IPS-NIHi11 (cell line): ENCODE data around the gene SRSF1.
A peak's percentile ranks its signal among the peaks of the same experiment; 100 is the strongest.
"Not testable (repeated sequence)": the region's sequence is repeated elsewhere in the genome, so short reads cannot be mapped to it uniquely, and the experiment has no call there.

ENCODE experiments used
- DNase-seq: peaks from one replicate; pipeline ENCODE4 v3.0.0; 2012; ENCODE audit warnings: mixed read lengths, low spot score

The SRSF1 gene

DNA sequence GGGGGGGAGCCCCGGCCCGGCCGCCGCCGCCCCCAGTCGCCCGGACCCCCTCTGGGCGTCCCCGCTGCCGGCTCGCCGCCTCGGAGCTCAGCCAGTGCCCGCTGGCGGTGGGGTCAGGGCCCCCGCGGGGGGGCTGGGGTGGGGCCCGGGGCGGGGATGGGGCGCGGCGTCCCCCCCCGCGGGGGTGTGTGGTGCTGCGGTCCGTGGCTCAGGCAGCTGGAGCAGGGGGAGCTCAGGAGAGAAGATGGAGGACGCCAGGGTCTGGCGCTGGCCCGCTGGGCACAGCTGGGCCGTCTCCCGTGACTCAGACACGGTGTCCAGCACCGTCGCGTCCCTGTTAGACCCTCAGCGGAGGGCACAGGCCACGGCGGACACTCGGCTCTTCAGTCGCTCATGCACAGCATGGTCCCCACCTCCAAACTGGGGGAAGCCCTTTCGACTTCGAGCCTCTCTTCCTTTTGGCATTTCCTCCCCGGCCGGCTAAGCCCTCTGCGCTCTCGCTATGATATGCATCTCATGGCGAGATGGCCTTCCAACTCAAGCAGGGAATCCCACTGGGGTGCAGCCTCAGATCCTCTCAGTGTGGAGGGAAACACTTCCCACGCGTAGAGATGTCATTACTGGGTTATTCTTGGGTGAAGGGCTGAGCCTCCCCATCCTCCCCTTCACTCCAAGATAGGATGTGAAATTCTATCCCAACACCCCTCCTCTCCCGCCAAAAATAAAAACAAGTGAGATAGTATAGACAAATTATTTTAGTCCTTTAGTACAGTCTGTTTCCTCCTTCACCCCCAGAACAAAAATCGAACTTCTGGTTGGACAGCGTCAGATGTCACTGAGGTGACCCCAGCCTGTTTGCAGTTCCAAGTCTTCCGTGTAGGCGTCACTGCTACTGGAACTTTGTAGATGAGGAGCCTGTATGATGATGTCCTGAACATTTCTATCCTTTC, 18.5 kb downstream of the SRSF1 start:
- DNase-seq: peak; percentile 88

DNA sequence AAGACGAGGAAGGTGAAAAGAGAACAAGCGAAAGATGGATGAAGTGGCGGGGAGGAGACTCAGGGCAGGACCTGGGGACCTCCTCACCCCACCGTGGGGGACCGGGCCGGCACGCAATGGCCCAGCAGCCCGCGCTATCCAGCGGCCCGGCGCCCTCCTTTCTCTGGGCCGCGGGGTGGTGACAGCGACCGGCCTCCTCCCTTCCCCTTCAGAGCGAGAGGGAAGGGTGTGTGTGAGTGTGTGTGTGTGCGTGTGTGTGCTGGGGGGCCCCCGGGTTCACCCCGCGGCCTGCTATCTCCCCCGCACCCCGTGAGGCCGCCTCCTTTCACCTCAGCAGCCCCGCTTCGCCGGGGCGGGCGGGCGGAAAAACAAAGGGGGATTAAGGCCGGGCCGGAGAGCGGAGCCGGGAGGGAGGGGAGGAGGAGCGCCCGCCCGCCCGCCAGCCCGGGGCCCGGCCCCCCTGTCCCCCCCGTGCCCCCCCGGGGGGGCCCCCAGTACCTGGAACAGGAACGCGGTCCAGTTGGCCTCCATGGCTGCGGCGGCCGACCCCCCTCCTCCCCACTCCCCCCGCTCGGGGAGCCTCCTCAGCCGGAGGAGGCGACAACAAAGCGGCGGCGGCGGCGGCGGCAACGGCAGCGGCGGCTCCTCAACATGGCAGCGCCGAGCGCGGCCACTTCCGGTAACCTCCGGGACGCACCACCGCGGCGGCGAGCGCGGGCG, 19.3 kb downstream of the SRSF1 start, which contains the start of gene VEZF1:
Gene VEZF1 (minus strand): TSS at position 674 of the 720 bp plus-strand sequence. CDS start 143 bp downstream, at position 531.
- peak; percentile 84 for DNase-seq

DNA sequence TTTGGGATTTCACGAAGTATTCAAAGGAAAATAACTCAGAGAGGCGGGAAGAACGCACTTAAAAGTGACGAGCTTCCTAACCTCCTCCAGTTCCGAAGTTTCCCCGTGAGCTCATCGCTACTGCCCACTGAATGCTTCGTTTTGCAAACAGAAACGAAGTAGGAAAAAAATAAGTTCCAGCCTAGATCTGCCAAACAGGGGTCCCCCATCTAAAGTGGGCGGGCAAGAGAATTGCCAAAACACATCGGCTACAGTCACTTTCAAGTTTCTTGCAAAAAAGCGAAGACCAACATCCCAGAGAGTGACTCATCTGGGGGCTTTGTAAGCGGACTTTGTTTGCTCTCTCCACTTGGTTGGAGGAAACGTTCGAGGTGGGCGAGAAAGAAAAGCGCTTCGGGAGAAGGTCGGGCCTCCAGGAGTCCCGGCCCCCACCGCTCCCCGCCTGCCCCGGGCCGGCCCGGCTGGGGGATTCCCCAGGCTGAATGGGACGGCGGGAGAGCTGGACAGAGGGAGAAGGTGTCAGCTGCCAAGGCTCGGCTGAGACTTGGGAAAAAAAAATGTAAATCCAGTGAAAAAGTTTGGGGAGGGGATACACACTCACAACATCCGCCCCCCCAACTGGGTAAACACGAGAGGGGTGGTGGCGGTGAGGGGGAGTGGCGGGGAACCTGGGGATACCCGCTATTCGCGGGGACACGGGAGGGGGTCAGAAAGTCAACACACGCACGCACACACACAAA, 20.0 kb downstream of the SRSF1 start:
- peak; percentile 65 for DNase-seq

DNA sequence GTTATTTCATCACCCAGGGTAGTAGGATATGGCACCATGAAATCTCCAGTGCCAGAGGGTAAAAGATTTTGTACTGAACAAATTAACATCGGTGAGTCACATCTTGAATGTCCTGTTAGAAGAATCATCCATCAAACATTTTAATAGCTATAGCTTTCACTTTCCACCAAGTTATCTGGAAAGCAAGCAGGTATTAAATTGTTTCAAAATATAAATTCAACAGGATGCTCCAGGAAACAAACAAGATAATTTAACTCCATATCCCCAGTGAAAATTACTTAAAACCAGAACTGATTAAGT, 21.4 kb downstream of the SRSF1 start:
- DNase-seq: no peak

DNA sequence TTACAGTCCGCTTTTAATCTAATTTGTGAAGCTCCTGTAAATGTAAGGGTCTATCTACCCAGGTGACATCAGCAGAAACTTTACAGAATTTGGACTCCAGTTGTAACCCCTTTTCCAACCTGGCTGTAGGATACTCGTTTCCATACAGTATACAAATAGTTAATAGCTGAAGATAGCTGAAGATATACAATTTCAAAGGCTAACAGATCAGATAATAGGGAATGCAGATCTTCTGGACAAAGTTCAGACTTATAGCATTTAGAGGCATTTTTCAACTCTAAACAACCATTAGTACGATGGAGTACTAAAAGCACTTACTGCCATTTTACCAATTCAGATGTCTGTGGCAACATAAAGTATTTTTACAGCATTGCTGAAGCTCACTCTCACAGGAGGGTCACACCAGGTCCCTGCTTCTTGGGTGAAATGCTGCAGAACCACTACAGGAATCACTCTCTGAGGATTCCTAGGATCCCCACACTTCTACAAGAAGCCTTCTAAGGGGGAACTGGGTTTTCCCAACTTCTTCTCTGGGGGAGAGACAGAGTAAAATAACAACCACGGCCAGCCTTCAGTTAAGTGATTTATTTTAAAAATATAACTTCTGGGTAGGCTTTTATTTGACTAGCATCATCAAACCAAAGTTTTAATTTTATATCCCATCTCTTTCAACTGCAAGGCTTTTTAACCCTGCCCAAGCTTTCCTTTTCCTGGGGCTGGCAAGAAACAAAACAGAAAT, 21.9 kb downstream of the SRSF1 start:
- DNase-seq: no peak

DNA sequence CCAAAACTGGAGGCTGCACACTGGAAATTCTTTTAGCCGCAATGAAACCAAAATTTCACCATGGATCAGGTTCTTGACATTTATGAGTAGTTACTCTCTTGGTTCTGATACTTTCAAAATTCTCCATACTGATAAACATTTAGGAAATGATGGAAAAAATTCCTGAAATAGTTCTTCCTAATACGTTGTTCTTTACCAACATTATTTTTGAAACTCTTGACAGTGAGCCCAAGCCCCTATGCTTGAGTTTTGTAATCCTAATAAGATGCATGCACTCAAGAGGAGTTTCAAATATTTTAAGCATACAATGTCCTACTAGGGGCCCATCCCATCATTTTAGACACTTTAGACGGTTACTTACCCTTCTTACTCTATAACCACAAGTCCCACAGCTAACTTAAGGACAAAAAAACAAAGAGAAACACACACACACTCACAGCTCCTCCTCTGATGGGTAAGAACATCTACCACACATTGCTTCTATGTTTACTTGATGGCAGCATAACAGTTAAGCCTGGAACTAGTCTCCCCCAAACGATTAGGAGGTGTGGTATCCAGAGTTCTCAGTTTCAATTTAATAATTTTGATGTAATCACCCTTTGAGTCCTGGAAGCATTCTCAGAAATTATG, 22.7 kb downstream of the SRSF1 start:
- DNase-seq: no peak

DNA sequence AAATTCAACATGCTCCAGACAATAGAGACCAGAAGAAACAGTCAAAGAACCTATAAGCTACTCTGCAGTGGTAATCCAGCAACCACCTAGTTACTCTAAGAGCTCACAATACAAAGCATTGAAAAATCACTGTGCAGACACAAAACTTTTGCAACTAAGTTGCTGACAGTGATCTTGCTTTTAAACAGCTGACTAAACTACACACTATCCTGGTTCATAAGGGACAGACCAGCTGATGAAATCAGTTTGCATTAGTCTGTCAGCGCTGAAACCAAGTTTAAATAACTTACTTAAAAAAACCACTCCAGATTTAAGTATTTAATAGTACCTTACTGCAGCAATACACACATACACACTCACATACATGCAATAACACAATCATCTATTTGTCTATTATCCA, 23.6 kb downstream of the SRSF1 start:
- no peak for DNase-seq

DNA sequence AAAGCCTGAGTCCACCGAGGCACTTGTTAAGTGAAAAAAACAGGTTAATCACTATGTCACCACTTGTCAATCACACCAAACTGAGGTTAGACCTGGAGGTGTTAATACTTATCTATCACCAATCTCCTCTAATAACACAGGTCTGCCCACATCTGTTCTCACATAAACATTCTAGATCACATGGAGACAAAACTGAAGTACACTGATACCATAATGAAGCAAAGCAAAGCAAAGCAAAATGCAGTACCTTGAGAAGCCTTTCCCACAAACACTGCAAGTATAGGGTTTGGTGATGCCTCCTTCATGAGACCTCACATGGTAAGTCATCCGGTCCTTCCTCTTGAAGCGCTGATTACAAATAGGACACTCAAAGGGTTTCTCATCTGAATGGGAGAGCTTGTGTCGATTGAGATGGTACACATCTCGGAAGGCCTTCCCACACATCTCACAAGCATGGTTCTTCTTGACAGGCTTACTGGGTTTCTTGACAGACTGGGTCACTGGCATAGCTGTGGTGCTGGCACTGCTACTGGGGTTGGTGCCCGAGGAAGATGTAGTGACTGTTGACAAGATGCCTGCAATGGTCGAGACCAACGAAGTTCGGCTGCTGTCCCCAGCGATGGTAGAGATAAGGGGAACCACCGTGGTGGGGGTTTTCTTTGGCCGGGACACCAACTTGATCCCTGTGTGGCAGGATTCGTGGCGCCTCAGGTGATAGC, 24.4 kb downstream of the SRSF1 start:
- no peak for DNase-seq

DNA sequence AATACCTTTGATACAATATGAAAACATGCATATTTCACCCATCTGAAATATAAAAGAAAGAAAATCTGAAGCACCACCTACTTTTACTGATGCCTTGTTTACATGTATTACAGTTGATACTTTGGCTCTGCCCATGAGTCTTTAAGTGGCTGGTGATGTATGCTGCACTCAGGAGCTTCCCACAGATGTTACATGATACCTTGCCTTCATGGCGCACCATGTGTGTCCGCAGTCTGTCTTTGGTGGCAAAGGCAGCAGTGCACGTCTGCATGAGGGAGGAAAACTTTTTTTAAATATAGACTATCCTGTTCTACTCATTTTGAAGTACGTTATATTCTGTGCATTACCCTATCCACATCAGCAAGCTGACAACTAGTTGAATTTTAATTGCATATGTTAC, 26.5 kb downstream of the SRSF1 start:
- DNase-seq: no peak

DNA sequence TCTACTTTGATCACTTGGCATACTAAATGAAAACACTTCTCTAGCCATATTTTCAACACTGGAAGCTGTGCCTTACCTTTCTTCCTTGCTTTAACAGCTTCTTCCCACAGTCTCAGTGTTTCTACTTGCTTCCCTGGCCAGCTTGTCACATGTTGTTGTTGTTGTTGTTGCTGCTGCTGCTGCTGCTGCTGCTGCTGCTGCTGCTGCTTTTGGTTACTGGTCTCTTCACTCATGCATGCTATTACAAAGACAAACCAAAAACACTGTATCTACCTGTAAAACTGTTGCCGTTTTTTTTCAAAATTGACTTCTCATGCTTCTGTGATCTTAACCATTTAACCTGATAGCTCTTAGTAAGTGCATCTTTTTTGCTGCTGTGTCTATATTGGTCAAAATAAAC, 28.0 kb downstream of the SRSF1 start:
- DNase-seq: no peak

DNA sequence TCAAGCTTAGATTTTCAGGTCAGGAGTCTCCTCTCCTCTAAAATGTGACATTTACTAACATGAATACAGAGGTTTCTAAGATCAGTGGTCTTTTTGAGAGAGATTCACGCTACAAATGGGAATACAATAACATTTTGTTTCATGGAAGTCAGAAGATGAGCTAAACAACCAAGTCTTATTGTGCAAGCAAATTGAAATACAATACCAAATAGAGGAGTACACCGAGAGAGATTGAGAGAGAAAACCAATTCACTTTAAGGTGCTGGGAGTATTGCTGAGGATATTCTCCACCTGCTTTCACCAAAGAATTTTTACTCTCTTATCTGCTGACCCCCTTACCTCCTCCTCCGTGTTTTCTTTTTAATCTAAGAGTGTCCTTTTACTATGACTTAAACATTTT, 30.5 kb downstream of the SRSF1 start:
- no peak for DNase-seq

DNA sequence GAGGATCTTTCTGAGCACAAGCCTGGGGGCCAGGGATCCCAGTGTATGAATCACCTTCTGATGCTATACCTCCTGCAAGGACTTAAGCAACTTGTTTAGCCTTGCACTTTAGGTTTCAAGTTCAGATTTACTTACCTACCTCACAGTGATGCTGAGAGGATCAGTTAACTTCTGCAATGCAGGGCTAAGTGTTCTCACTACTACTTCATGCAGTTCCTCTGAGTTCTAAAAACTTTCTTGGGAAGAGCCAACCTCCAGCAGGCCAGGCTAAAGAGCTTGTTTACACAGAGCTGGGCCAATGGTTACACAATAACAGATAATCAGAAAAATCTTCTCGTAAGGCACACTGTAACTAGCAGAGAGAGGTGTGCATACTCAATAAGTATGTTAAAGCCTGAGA, 32.0 kb downstream of the SRSF1 start:
- no peak for DNase-seq

DNA sequence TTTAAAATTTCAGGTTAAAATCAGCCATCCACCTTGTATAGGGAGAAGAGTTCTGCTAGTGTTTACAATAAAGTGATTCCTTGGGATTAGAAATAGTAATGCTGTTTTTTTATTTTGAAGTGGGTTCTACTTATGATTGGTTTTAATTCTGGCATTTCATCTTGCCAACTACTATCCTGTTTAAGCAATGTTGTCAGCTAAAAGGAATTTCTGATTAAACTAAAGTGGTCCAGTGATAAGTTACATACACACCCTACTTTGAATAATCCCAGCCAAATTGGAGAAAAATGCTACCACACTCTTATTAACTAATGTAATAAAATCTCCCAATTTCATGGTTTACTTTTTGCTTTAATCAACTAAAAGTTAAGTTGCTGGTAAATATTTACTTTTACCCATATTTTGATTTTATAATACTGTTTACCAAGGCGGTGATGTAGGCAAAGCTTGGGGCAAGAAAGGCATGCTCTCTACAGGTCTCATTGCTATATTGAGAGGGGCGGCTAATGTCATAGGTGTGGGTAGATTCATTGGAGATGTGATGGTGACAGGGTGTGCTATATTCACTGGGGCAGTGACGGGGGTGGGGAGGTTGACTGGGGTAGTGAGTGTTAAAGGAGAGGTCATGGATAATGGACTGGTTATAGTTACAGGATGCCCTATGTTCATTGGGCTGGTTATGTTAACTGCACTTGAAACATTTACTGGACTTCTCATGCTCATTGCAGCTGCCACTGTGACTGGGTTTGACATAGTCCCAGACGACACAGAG, 32.8 kb downstream of the SRSF1 start:
- not testable (repeated sequence) for DNase-seq

DNA sequence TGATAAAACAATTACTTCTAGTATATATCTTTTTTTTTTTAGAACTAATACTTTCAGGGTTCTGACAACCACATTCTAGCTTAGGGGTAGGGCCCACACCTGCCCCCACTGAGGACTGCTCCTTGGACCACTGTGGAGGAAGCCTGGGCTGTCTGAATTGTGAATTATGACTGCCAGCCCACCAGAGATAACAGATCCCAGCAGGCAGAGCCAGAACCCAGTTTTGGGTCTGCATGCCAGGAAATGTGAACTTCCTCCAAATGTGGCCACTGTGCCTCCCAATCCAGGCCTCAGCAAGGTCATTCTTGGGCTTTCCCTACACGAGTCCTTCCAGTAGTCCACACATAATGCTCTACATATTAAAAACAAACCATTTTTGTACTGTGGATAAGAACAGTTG, 34.9 kb downstream of the SRSF1 start:
- DNase-seq: no peak

DNA sequence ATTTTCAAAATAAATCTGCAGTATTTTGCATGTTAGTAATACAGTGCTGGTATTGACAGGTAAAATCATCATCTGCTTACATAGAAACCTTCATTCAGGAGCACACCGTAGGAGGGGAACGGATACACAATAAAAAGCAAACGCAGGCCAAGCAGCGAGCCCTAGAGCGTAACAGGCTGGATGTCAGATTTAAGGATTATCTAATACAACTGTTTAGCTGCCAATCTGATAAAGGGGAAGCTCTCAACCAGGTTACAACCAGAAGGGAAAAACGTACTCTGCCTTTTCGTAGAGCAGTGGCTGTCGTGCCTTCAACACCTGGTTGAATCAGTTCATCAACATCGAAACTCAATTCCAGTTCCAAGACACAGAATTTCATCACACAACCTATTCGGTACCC, 35.5 kb downstream of the SRSF1 start:
- no peak for DNase-seq

DNA sequence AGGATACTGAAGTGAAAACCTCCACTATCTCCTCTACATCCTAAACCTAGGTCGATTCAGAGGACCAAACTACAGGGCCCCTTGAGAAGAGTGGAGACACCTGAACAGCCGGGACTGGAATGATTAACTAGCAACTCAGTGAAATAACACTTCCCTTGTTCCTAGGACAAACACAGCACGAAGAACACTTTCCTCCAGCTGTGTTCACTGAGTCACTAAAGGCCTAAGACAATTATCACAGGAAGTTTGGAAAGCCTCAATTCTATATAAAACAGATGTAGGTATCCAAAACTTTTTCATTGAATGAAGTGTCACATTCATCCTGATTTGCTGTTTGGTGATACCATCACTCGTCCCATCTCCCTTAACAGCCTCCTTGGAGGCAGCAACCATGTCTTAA, 36.3 kb downstream of the SRSF1 start:
- DNase-seq: no peak

DNA sequence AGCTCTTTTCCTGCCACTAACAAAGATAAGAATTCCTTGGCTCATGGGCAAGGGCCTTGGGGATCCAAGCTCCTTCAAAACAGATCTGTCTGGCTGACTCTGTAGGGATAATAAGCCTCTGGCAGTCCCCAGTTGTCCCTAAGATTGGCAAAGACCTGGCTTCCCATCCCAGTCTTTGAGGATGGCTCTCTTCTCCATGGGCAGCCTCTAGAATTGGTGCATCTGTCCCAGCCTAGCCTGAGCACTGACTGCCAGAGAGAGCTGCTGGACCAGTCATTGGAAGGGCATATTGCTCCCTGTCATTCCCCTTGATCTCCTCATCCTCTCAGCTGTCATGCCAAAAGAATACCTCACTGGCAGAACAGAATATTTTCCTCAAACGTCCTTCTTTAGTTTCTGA, 38.6 kb downstream of the SRSF1 start:
- no peak for DNase-seq

DNA sequence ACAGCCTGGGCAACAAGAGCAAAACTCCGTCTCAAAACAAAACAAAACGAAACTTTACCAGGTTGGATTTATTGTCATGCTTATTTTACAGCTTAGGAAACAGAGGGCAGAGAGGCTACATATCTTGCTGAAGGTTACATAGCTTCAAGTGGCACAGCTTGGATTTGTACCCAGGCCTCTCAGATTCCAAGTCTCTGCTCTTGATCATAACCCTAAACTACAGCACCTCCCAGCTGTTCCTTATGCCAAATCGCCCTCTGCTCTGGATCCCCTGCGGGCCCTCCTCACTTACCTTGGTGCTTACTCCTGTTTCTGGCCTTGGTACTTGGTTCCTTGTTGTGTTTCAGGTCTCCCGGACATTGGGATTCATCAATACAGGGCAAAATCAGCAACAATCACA, 40.2 kb downstream of the SRSF1 start:
- DNase-seq: no peak

DNA sequence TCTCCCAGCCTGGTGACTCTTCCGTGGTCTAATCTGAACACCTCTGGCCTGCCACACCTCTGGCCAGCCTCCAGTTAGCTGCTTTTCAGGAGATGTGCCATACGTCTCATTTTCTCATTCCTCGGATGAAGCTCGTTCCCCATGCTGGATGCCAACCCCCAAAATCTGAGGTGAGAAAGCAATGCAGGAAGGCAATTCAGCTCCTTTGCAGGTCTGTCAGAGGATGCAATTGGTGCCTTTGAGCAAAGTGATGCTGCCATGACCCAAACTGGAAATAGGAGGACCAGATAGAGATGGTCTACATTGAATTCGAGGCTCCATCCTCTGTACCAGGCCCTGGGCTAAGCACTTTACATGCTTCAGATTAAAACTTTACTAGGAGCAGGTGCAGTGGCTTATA, 40.8 kb downstream of the SRSF1 start:
- DNase-seq: no peak

DNA sequence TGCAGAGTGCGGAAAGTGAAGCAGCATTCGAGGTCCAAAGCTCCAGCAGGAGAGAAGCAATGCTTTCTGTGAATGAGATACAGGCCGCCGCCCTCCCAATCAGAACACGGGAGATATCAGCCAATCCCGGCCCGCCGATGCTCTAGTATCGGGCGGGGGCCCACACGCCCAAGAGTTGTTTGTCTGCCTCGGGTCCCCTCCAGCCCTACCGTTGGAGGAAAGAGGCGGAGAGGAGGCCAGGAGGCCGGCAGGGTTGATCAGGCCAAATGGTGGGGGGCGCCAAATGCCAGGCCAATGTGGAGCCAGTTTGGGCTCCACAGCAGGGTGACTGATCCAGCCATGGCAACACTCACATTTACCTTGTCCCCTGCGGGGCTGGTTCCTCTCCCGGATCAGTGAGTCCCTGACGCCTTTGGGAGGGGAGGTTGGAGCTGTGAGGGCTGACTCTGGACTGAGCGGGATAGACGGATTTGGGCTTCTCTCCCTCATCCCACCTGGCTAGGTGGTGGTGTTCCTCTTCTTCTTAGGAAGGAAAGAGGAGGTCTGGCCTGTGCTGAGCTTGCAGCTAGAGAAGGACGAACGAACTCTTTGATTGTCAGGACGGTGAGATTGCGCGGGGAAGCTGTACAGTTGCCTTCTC, 41.4 kb downstream of the SRSF1 start:
- no peak for DNase-seq
